Panc1 (cell line): Measurements from ENCODE around the gene EYA2. TPM values are rescaled to one million over a fixed set of nuclear protein-coding genes. Genes with fewer than 3 reads are reported as not detected.

Experiments
- ATAC-seq: fragments of 200-7000 bp; cut with Tn5 transposase; 2 replicates; pipeline ENCODE4 v1.9.1; 2020; ENCODE audit warnings: mild to moderate bottlenecking, moderate library complexity
- BruUV-seq: library from RNA; stranded (reverse); fragments of 400-500 nt; replicated peaks from 2 replicates; lab custom pipeline; 2021; lab: Mats Ljungman, UMichigan
- CTCF ChIA-PET: fragments of 300-600 bp; sonication (Branson Sonifier 250); formaldehyde crosslinking; loops from one replicate; lab custom pipeline; 2022; ENCODE audit warnings: antibody characterized with exemption; lab: Charles Lee
- POLR2A ChIA-PET: fragments of 300-600 bp; sonication (Branson Sonifier 250); formaldehyde crosslinking; loops from one replicate; lab custom pipeline; 2022; ENCODE audit warnings: antibody characterized with exemption; lab: Charles Lee
- DNase-seq: peaks from one replicate; pipeline ENCODE4 v3.0.0-alpha.2; 2010; ENCODE audit warnings: low read depth, low spot score
- H3K27ac ChIP-seq: 2 replicates; pipeline ENCODE4 v1.5.1; 2011; ENCODE audit warnings: mild to moderate bottlenecking, low read length, inconsistent platforms
- H3K27me3 ChIP-seq: fragments of 200-500 bp; sonication (Bioruptor generic); 2 replicates; pipeline ENCODE4 v1.6.0; 2014; ENCODE audit warnings: low read length, inconsistent platforms; ENCODE audit not compliant: control insufficient read depth, insufficient read depth
- H3K36me3 ChIP-seq: fragments of 200-500 bp; sonication (Bioruptor generic); 2 replicates; pipeline ENCODE4 v1.5.1; 2014; ENCODE audit warnings: inconsistent platforms, mild to moderate bottlenecking, low read length, moderate library complexity; ENCODE audit not compliant: control insufficient read depth, insufficient read depth
- H3K4me1 ChIP-seq: 2 replicates; pipeline ENCODE4 v1.5.1; 2011; ENCODE audit warnings: inconsistent platforms, mild to moderate bottlenecking, low read length, moderate library complexity; ENCODE audit not compliant: control insufficient read depth, insufficient read depth
- H3K4me3 ChIP-seq, 2 experiments: 2 replicates each; pipeline ENCODE4 v1.5.1; 2011 to 2012; ENCODE audit warnings: low read depth in 2 of 2, low read length in 2 of 2, mild to moderate bottlenecking in 2 of 2, inconsistent platforms in 1 of 2, moderate library complexity in 1 of 2
- H3K9me3 ChIP-seq: fragments of 200-500 bp; sonication (Bioruptor generic); 2 replicates; pipeline ENCODE4 v1.5.1; 2014; ENCODE audit warnings: low read depth, mild to moderate bottlenecking, inconsistent platforms, low read length, moderate library complexity; ENCODE audit not compliant: control insufficient read depth, insufficient read depth
- POLR2AphosphoS5 ChIP-seq: IDR thresholded peaks from 2 replicates; pipeline ENCODE4 v1.6.1; 2012; ENCODE audit warnings: mild to moderate bottlenecking, low read depth, low read length, moderate library complexity
- SIN3A ChIP-seq: IDR thresholded peaks from 2 replicates; pipeline ENCODE4 v1.6.1; 2012; ENCODE audit warnings: low read depth, mild to moderate bottlenecking, low read length, moderate library complexity, borderline replicate concordance; ENCODE audit not compliant: insufficient read depth
- TCF7L2 ChIP-seq: IDR thresholded peaks from 2 replicates; pipeline ENCODE4 v1.6.1; 2011; ENCODE audit warnings: mild to moderate bottlenecking, low read depth, low read length, inconsistent platforms
- in situ Hi-C: cut with HindIII; loops from 2 replicates; pipeline ENCODE4 v1.10.0; 2016; ENCODE audit warnings: low sequenced_read_pairs, low pct_unique_long_range_greater_than_20kb
- intact Hi-C: fragments of 100-400 bp; cut with micrococcal nuclease; formaldehyde crosslinking; loops from one replicate; pipeline ENCODE4 v1.10.0; 2022; ENCODE audit not compliant: unreplicated experiment
- total RNA-seq: library from RNA; stranded (reverse); gene quantifications from one replicate; pipeline ENCODE4 v1.2.1, GENCODE V29; 2021; ENCODE audit not compliant: unreplicated experiment
- TF ChIP-seq, protein P1 (sequence below), 2 experiments: IDR thresholded peaks; 2 replicates each; pipeline ENCODE4 v1.6.1; 2011 to 2012; ENCODE audit warnings: low read depth in 2 of 2, control low read depth in 1 of 2, low read length in 1 of 2, mild to moderate bottlenecking in 1 of 2, moderate library complexity in 1 of 2; ENCODE audit not compliant: insufficient read depth in 1 of 2
- TF ChIP-seq, protein P2 (sequence below): fragments of 450-650 bp; IDR thresholded peaks from 2 replicates; pipeline ENCODE4 v1.5.1; 2017; ENCODE audit warnings: mild to moderate bottlenecking

The EYA2 gene
- total RNA-seq, 1 experiment from 2014 or later: 1.9 TPM

DNA sequence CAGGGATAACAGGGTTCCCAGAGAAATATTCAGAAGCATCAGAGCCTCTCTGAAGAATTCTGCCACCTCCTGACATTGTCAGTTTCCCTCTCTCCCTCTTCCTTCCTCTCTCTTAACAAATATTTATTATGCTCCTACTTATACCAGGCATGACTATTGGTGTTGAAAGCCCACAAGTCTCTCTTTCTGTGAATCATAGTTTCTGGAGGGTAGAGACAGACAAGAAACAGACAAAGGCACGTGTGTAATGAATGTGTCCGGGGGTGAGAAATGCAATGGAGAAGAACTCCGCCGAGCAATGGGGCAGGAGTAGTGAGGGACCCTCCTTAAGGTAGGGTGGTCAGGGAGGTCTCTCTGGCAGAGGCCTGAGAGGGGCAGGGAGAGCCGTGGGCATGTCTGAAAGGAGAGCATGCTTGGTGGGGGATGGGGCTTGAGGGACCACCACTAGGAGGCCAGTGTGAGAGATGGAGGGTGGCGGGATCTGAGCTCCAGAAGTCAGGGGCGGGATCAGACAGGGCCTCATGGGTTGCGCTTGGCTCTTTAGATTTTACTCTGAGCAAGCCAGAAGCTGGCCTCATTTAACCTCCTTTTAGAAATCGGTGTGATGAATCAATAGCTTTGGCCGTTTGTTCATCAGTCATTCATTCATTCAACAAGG lies 57.3 kb downstream of the EYA2 start:
- ChIA-PET CTCF (interaction anchor here (0.6 kb wide), 1 partner anchor 196 kb away, joined by 3 read pairs; no protein-coding TSS in a partner anchor), POLR2A (no interaction called here)
- Histone ChIP-seq H3K27ac (no peak overlapping the region), H3K9me3 (no peaks in the 10 kb centered on the region), H3K4me1 (no peaks in the 10 kb centered on the region), H3K4me3 (no peak overlapping the region), H3K27me3 (no peaks in the 10 kb centered on the region), H3K36me3 (no peaks in the 10 kb centered on the region)
- no TSS peak for BruUV-seq
- ATAC-seq: no peak
- in situ Hi-C loops: no loop called here
- no peak for DNase-seq
- TF ChIP-seq SIN3A (no peak), TCF7L2 (no peak), POLR2AphosphoS5 (no peak)
- TF ChIP-seq, protein P1, sequence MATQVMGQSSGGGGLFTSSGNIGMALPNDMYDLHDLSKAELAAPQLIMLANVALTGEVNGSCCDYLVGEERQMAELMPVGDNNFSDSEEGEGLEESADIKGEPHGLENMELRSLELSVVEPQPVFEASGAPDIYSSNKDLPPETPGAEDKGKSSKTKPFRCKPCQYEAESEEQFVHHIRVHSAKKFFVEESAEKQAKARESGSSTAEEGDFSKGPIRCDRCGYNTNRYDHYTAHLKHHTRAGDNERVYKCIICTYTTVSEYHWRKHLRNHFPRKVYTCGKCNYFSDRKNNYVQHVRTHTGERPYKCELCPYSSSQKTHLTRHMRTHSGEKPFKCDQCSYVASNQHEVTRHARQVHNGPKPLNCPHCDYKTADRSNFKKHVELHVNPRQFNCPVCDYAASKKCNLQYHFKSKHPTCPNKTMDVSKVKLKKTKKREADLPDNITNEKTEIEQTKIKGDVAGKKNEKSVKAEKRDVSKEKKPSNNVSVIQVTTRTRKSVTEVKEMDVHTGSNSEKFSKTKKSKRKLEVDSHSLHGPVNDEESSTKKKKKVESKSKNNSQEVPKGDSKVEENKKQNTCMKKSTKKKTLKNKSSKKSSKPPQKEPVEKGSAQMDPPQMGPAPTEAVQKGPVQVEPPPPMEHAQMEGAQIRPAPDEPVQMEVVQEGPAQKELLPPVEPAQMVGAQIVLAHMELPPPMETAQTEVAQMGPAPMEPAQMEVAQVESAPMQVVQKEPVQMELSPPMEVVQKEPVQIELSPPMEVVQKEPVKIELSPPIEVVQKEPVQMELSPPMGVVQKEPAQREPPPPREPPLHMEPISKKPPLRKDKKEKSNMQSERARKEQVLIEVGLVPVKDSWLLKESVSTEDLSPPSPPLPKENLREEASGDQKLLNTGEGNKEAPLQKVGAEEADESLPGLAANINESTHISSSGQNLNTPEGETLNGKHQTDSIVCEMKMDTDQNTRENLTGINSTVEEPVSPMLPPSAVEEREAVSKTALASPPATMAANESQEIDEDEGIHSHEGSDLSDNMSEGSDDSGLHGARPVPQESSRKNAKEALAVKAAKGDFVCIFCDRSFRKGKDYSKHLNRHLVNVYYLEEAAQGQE (IDR thresholded peaks at IDR 0.05; ENCODE audit: insufficient read depth in 1 of 2, low read depth in 2 of 2, low read length in 1 of 2): no peak
- TF ChIP-seq, protein P2, sequence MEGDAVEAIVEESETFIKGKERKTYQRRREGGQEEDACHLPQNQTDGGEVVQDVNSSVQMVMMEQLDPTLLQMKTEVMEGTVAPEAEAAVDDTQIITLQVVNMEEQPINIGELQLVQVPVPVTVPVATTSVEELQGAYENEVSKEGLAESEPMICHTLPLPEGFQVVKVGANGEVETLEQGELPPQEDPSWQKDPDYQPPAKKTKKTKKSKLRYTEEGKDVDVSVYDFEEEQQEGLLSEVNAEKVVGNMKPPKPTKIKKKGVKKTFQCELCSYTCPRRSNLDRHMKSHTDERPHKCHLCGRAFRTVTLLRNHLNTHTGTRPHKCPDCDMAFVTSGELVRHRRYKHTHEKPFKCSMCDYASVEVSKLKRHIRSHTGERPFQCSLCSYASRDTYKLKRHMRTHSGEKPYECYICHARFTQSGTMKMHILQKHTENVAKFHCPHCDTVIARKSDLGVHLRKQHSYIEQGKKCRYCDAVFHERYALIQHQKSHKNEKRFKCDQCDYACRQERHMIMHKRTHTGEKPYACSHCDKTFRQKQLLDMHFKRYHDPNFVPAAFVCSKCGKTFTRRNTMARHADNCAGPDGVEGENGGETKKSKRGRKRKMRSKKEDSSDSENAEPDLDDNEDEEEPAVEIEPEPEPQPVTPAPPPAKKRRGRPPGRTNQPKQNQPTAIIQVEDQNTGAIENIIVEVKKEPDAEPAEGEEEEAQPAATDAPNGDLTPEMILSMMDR: no peak
- intact Hi-C loops: no loop called here

DNA sequence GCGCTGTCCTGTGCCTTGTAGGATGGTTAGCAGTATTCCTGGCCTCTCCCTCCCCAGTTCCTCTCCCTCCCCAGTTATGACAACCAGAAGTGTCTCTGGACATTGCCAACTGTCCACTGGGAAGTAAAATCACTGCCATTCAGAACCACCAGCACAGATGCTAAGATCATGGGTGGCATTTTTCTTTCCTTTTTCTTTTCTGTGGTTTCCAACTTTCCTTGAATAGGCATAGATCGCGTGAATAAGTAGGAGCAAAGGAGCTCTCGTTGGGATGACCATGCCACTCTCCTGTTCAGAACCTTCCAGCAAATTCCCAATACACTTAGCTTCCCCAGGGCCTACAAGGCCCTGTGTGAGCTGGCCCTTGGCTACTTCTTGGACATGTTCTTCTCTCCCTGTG lies 59.0 kb downstream of the EYA2 start:
- CTCF ChIA-PET: no interaction called here
- DNase-seq: no peak
- in situ Hi-C loops (no loop called here), intact Hi-C loops (no loop called here)
- Histone ChIP-seq H3K4me1 (no peaks in the 10 kb centered on the region), H3K27me3 (no peaks in the 10 kb centered on the region), H3K4me3 (no peak overlapping the region), H3K36me3 (no peaks in the 10 kb centered on the region), H3K27ac (no peak overlapping the region), H3K9me3 (0 out of 2 replicates have a peak, but pooled peaks cover 3% of the 10 kb centered on the region)
- no peak for ATAC-seq
- no TSS peak for BruUV-seq
- no peak for TF ChIP-seq SIN3A
- TF ChIP-seq TCF7L2: no peak
- POLR2A ChIA-PET: no interaction called here

DNA sequence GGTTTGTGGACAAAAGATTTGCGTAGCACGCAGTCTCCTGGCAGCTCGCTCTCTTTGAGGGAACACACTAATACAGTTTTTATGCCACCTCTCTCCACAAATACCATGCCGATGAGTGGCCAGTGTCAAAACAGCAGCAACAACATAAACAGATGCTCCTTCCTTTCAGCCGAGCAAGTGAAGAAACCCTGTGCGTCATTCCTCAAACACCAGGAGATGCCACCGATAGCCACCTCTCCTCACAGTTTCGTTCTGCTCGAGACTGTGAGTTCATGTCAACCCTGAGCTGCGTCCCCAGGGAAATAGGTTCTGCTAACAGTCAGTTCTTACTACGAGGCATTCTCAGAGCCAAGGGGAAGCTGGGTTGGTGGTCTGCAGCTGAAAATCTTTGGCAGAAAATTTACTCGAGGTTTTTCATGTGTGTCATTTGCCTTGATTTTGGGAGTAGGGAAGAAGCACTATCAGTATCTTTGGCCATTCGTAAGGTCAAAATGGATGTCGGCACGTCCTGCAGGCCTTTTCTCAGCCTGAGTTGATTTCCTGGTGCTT lies 59.9 kb downstream of the EYA2 start:
- ATAC-seq (peak; percentile 43; the same call in 1 of the 2 replicates), DNase-seq (peak; percentile 86)
- TF ChIP-seq TCF7L2: no peak
- no peak for TF ChIP-seq POLR2AphosphoS5
- TF ChIP-seq, protein P1 (IDR thresholded peaks at IDR 0.05; ENCODE audit: insufficient read depth in 1 of 2, low read depth in 2 of 2, low read length in 1 of 2): no peak
- no peak for TF ChIP-seq SIN3A
- TF ChIP-seq, protein P2: no peak
- Histone ChIP-seq H3K27me3 (no peaks in the 10 kb centered on the region), H3K27ac (no peak overlapping the region), H3K36me3 (no peaks in the 10 kb centered on the region), H3K4me1 (no peaks in the 10 kb centered on the region), H3K9me3 (0 out of 2 replicates have a peak, but pooled peaks cover 3% of the 10 kb centered on the region), H3K4me3 (no peak overlapping the region)
- POLR2A ChIA-PET: no interaction called here
- CTCF ChIA-PET: no interaction called here
- intact Hi-C loops (no loop called here), in situ Hi-C loops (no loop called here)
- BruUV-seq: no TSS peak
